HepG2 (cell line): ENCODE measurements around the gene SIRPB2. TPM values are rescaled to one million over a fixed set of nuclear protein-coding genes. Genes with fewer than 3 reads are reported as not detected.
A peak's percentile ranks its signal among the peaks of the same experiment; 100 is the strongest.

ENCODE experiments used
- CAMTA2 ChIP-seq: sonication (generic); formaldehyde crosslinking; IDR thresholded peaks from 2 replicates; pipeline ENCODE4 v1.4.0; 2020; ENCODE audit warnings: mild to moderate bottlenecking, missing genetic modification reagents, borderline replicate concordance
- FIP1L1 ChIP-seq: fragments of 200-400 bp; formaldehyde crosslinking; IDR thresholded peaks from 2 replicates; pipeline ENCODE4 v1.6.1; 2018; ENCODE audit warnings: low read depth, mild to moderate bottlenecking, low read length, moderate library complexity, borderline replicate concordance; ENCODE audit not compliant: insufficient read depth
- JDP2 ChIP-seq: sonication (generic); formaldehyde crosslinking; IDR thresholded peaks from 2 replicates; pipeline ENCODE4 v1.8.1; 2022; ENCODE audit warnings: missing genetic modification reagents, borderline replicate concordance
- MAFK ChIP-seq, 2 experiments: IDR thresholded peaks in 1 of 2; conservative IDR thresholded peaks in 1 of 2; 2 replicates each; pipeline ENCODE4 v1.6.1; 2011; ENCODE audit warnings: improper control_type of control experiment in 2 of 2, low read length in 2 of 2
- MEIS2 ChIP-seq: sonication (generic); formaldehyde crosslinking; IDR thresholded peaks from 2 replicates; pipeline ENCODE4 v1.9.0; 2021; ENCODE audit warnings: mild to moderate bottlenecking, missing genetic modification reagents
- POLR2G ChIP-seq: fragments of 200-400 bp; formaldehyde crosslinking; IDR thresholded peaks from 2 replicates; pipeline ENCODE4 v1.6.1; 2018; ENCODE audit warnings: mild to moderate bottlenecking, low read depth, low read length, moderate library complexity
- RELA ChIP-seq: sonication (generic); formaldehyde crosslinking; IDR thresholded peaks from 2 replicates; pipeline ENCODE4 v1.4.0; 2020; ENCODE audit warnings: missing genetic modification reagents
- SMARCC2 ChIP-seq: fragments of 450-650 bp; IDR thresholded peaks from 2 replicates; pipeline ENCODE4 v1.6.1; 2017; ENCODE audit warnings: antibody characterized with exemption, mild to moderate bottlenecking
- SP140L ChIP-seq: sonication (generic); formaldehyde crosslinking; IDR thresholded peaks from 2 replicates; pipeline ENCODE4 v1.4.0; 2020; ENCODE audit warnings: missing genetic modification reagents, borderline replicate concordance
- THAP7 ChIP-seq: sonication (generic); formaldehyde crosslinking; IDR thresholded peaks from 2 replicates; pipeline ENCODE4 v1.8.1; 2023; ENCODE audit warnings: mild to moderate bottlenecking, missing genetic modification reagents
- ZBTB38 ChIP-seq: sonication (generic); formaldehyde crosslinking; IDR thresholded peaks from 2 replicates; pipeline ENCODE4 v1.5.1; 2020; ENCODE audit warnings: mild to moderate bottlenecking, missing genetic modification reagents
- ZBTB39 ChIP-seq: sonication (generic); formaldehyde crosslinking; IDR thresholded peaks from 2 replicates; pipeline ENCODE4 v1.5.0; 2020; ENCODE audit warnings: missing genetic modification reagents
- ZC3H13 ChIP-seq: sonication (generic); formaldehyde crosslinking; IDR thresholded peaks from 2 replicates; pipeline ENCODE4 v1.8.1; 2023; ENCODE audit warnings: mild to moderate bottlenecking, missing genetic modification reagents, moderate library complexity
- ZNF282 ChIP-seq: fragments of 450-650 bp; IDR thresholded peaks from 2 replicates; pipeline ENCODE4 v1.6.1; 2018; ENCODE audit not compliant: partially characterized antibody
- ZNF30 ChIP-seq: sonication (generic); formaldehyde crosslinking; IDR thresholded peaks from 2 replicates; pipeline ENCODE4 v1.5.0; 2020; ENCODE audit warnings: mild to moderate bottlenecking, missing genetic modification reagents
- ZNF737 ChIP-seq: sonication (generic); formaldehyde crosslinking; IDR thresholded peaks from 2 replicates; pipeline ENCODE4 v1.5.0; 2020; ENCODE audit warnings: missing genetic modification reagents, mild to moderate bottlenecking, borderline replicate concordance
- ZNF746 ChIP-seq: sonication (generic); formaldehyde crosslinking; IDR thresholded peaks from 2 replicates; pipeline ENCODE4 v1.8.0; 2022; ENCODE audit warnings: mild to moderate bottlenecking, missing genetic modification reagents
- polyA plus RNA-seq, 8 experiments: library from polyadenylated mRNA; depleted of rRNA in 3 of 8; stranded (reverse) in 7 of 8; unstranded in 1 of 8; fragments of >200 nt; fragmentation: Illumina TruSeq in 4 of 8; extraction: Trizol in 4 of 8; gene quantifications; 2 replicates each; pipeline versions ENCODE4 v1.2.1 to v1.2.3, GENCODE V29; 2011 to 2016; ENCODE audit warnings: low read depth in 4 of 8, missing spikeins in 1 of 8, mixed read lengths in 1 of 8; ENCODE audit not compliant: insufficient read depth in 1 of 8
- total RNA-seq, 5 experiments: library from RNA; depleted of rRNA; stranded (reverse); fragments of >200 nt; fragmentation: Illumina TruSeq; extraction: Trizol; gene quantifications; 2 replicates each; pipeline ENCODE4 v1.2.3, GENCODE V29; 2016; ENCODE audit warnings: low read depth in 1 of 5
- TF ChIP-seq, protein P1 (sequence below): sonication (generic); formaldehyde crosslinking; IDR thresholded peaks from 2 replicates; pipeline ENCODE4 v1.8.0; 2023; ENCODE audit warnings: mild to moderate bottlenecking, missing genetic modification reagents
- TF ChIP-seq, protein P2 (sequence below): conservative IDR thresholded peaks from 2 replicates; pipeline ENCODE4 v1.6.1; 2018; ENCODE audit warnings: missing genetic modification reagents
- TF ChIP-seq, protein P3 (sequence below): sonication (generic); formaldehyde crosslinking; IDR thresholded peaks from 2 replicates; pipeline ENCODE4 v1.4.0; 2020; ENCODE audit warnings: mild to moderate bottlenecking, missing genetic modification reagents

SIRPB2 gene
- total and polyA plus RNA-seq, 2 of the 13 experiments (the other 11 are each of a cell fraction or from before 2014, with no cell fraction given): not detected

- peak; percentile 59; the same call in 1 of the 2 replicates for TF ChIP-seq SP140L
- no peak for TF ChIP-seq SMARCC2
- TF ChIP-seq, protein P1, sequence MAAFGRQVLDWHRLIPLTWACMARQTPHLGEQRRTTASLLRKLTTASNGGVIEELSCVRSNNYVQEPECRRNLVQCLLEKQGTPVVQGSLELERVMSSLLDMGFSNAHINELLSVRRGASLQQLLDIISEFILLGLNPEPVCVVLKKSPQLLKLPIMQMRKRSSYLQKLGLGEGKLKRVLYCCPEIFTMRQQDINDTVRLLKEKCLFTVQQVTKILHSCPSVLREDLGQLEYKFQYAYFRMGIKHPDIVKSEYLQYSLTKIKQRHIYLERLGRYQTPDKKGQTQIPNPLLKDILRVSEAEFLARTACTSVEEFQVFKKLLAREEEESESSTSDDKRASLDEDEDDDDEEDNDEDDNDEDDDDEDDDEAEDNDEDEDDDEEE: peak; percentile 94
- no peak for TF ChIP-seq FIP1L1
- TF ChIP-seq MAFK (conservative IDR thresholded peaks at IDR 0.05 in 1 of 2, IDR thresholded peaks at IDR 0.05 in 1 of 2; ENCODE audit: low read length in 2 of 2): peak; percentile 1 to 37; a peak in 3 of 4 replicates
- peak; percentile 68; the same call in 1 of the 2 replicates for TF ChIP-seq THAP7 (CRISPR knock-in tag)
- peak; percentile 97 for TF ChIP-seq MEIS2
- TF ChIP-seq ZNF282: no peak
- TF ChIP-seq ZBTB39: peak; percentile 88
- TF ChIP-seq RELA: peak; percentile 93
- TF ChIP-seq ZNF746 (CRISPR knock-in tag): peak; percentile 66; the same call in 1 of the 2 replicates
- peak; percentile 57 for TF ChIP-seq CAMTA2 (CRISPR knock-in tag)
- peak; percentile 82; the same call in 1 of the 2 replicates for TF ChIP-seq ZNF737 (CRISPR knock-in tag)
- TF ChIP-seq POLR2G: peak; percentile 90
- TF ChIP-seq, protein P2, sequence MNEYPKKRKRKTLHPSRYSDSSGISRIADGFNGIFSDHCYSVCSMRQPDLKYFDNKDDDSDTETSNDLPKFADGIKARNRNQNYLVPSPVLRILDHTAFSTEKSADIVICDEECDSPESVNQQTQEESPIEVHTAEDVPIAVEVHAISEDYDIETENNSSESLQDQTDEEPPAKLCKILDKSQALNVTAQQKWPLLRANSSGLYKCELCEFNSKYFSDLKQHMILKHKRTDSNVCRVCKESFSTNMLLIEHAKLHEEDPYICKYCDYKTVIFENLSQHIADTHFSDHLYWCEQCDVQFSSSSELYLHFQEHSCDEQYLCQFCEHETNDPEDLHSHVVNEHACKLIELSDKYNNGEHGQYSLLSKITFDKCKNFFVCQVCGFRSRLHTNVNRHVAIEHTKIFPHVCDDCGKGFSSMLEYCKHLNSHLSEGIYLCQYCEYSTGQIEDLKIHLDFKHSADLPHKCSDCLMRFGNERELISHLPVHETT (CRISPR knock-in tag): peak; percentile 92
- TF ChIP-seq ZNF30 (CRISPR knock-in tag): peak; percentile 89; the same call in 1 of the 2 replicates
- TF ChIP-seq ZBTB38 (CRISPR knock-in tag): peak; percentile 90
- 0 out of 2 replicates have a peak, but pooled peaks have one; percentile 85 for TF ChIP-seq JDP2 (CRISPR knock-in tag)
- TF ChIP-seq, protein P3, sequence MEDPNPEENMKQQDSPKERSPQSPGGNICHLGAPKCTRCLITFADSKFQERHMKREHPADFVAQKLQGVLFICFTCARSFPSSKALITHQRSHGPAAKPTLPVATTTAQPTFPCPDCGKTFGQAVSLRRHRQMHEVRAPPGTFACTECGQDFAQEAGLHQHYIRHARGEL (CRISPR knock-in tag): no peak
- peak; percentile 98 for TF ChIP-seq ZC3H13 (CRISPR knock-in tag)
These were observed 24.8 kb downstream of the SIRPB2 start, which contains the start of gene NSFL1C (continued) for GRCh38 chr20:1466211-1467081.
